CD4-positive, alpha-beta T cell (primary cell): ENCODE measurements around the gene HMG20A. TPM values are rescaled to one million over a fixed set of nuclear protein-coding genes. Genes with fewer than 3 reads are reported as not detected.

Experiments
- ATAC-seq: fragments of 200-7000 bp; cut with Tn5 transposase; one replicate; pipeline ENCODE4 v1.10.0; 2022; ENCODE audit warnings: mild to moderate bottlenecking; ENCODE audit not compliant: poor library complexity
- CTCF ChIA-PET: fragments of 350-600 bp; sonication (Branson Sonifier 250); formaldehyde crosslinking; loops from one replicate; lab custom pipeline; 2021; ENCODE audit warnings: antibody characterized with exemption, inconsistent platforms; lab: Charles Lee
- POLR2A ChIA-PET: fragments of 350-600 bp; sonication (Branson Sonifier 250); formaldehyde crosslinking; loops from one replicate; lab custom pipeline; 2021; ENCODE audit warnings: antibody characterized with exemption, inconsistent platforms; lab: Charles Lee
- DNase-seq, 14 experiments: peaks; one replicate each; pipeline ENCODE4 v3.0.0-alpha.2; 2013 to 2020; ENCODE audit warnings: mixed read lengths in 2 of 14
- H3K27ac ChIP-seq, 2 donors: one replicate each; pipeline versions ENCODE4 v1.5.1 to v1.7.0; 2013; ENCODE audit warnings: low read length in 2 of 2, low read depth in 1 of 2, mild to moderate bottlenecking in 1 of 2
- H3K27me3 ChIP-seq, 2 experiments: 1 replicate in 1 of 2; 2 replicates in 1 of 2; pipeline versions ENCODE4 v1.6.1 to v1.7.0; 2013; ENCODE audit warnings: low read length in 2 of 2, control low read depth in 1 of 2, mild to moderate bottlenecking in 1 of 2, moderate library complexity in 1 of 2; ENCODE audit not compliant: insufficient read depth in 2 of 2, control insufficient read depth in 1 of 2
- H3K36me3 ChIP-seq: one replicate; pipeline ENCODE4 v1.6.1; 2013; ENCODE audit warnings: low read length, control low read depth; ENCODE audit not compliant: insufficient read depth
- H3K4me1 ChIP-seq: one replicate; pipeline ENCODE4 v1.6.1; 2013; ENCODE audit warnings: low read length, control low read depth; ENCODE audit not compliant: insufficient read depth
- H3K4me3 ChIP-seq: one replicate; pipeline ENCODE4 v1.5.1; 2013; ENCODE audit warnings: mild to moderate bottlenecking, low read length, moderate library complexity
- H3K9me3 ChIP-seq, 2 experiments: 1 replicate in 1 of 2; 2 replicates in 1 of 2; pipeline versions ENCODE4 v1.6.1 to v1.7.0; 2013; ENCODE audit warnings: low read length in 2 of 2, mild to moderate bottlenecking in 2 of 2, control low read depth in 1 of 2, moderate library complexity in 1 of 2; ENCODE audit not compliant: control insufficient read depth in 1 of 2, insufficient read depth in 1 of 2
- H3K27ac Mint-ChIP-seq: one replicate; pipeline ENCODE4 v1.8.0; 2020; ENCODE audit warnings: mixed read lengths
- H3K27me3 Mint-ChIP-seq: one replicate; pipeline ENCODE4 v1.8.0; 2021; ENCODE audit warnings: mixed read lengths
- H3K36me3 Mint-ChIP-seq: one replicate; pipeline ENCODE4 v1.8.0; 2021; ENCODE audit warnings: low read depth, mixed read lengths
- H3K4me1 Mint-ChIP-seq: one replicate; pipeline ENCODE4 v1.8.0; 2021; ENCODE audit warnings: low read depth, mixed read lengths
- H3K4me3 Mint-ChIP-seq: one replicate; pipeline ENCODE4 v1.8.0; 2020; ENCODE audit warnings: mild to moderate bottlenecking, mixed read lengths
- H3K9me3 Mint-ChIP-seq: one replicate; pipeline ENCODE4 v1.8.0; 2020; ENCODE audit warnings: mixed read lengths
- CTCF ChIP-seq: fragments of 200-600 bp; IDR thresholded peaks from one replicate; pipeline ENCODE4 v1.8.0; 2022; ENCODE audit warnings: antibody characterized with exemption, mild to moderate bottlenecking
- intact Hi-C, 2 experiments: fragments of 100-400 bp; cut with DNase I in 1 of 2; cut with micrococcal nuclease in 1 of 2; formaldehyde crosslinking; loops; one replicate each; pipeline versions ENCODE4 v1.15.1 to v1.9.0; 2023 to 2025; cut with DNase I, micrococcal nuclease
- total RNA-seq, 174 experiments: library from RNA in 2 of 174; stranded (reverse) in 2 of 174; gene quantifications; one replicate each; pipeline ENCODE4 v1.2.3 and lab custom pipeline; 2021 to 2026

The HMG20A gene
- total RNA-seq, 2 experiments from 2014 or later = 16.2 to 20.0 TPM

GRCh38 chr15:77519540-77519939 lies 98.9 kb downstream of the HMG20A start:
- Mint-ChIP-seq H3K4me1 (no peaks in the 10 kb centered on the region), H3K4me3 (no peak overlapping the region), H3K36me3 (no peaks in the 10 kb centered on the region), H3K9me3 (no peaks in the 10 kb centered on the region), H3K27ac (no peak overlapping the region), H3K27me3 (no peaks in the 10 kb centered on the region)
- Histone ChIP-seq H3K9me3 (no peaks in the 10 kb centered on the region), H3K27me3 (no peaks in the 10 kb centered on the region), H3K4me1 (no peaks in the 10 kb centered on the region), H3K36me3 (no peaks in the 10 kb centered on the region), H3K4me3 (no peak overlapping the region), H3K27ac (no peak overlapping the region)
- DNase-seq (no peak), ATAC-seq (no peak)
- POLR2A ChIA-PET = no interaction called here
- no peak for TF ChIP-seq CTCF
- CTCF ChIA-PET = no interaction called here
- intact Hi-C loops = no loop called here

- Mint-ChIP-seq H3K4me3 (no peak overlapping the region), H3K9me3 (no peaks in the 10 kb centered on the region), H3K36me3 (no peaks in the 10 kb centered on the region), H3K4me1 (no peaks in the 10 kb centered on the region), H3K27me3 (no peaks in the 10 kb centered on the region), H3K27ac (no peak overlapping the region)
- intact Hi-C loops = no loop called here
- Histone ChIP-seq H3K9me3 (no peaks in the 10 kb centered on the region), H3K4me3 (no peak overlapping the region), H3K4me1 (no peaks in the 10 kb centered on the region), H3K36me3 (no peaks in the 10 kb centered on the region), H3K27ac (no peak overlapping the region), H3K27me3 (no peaks in the 10 kb centered on the region)
- ChIA-PET POLR2A (no interaction called here), CTCF (no interaction called here)
- no peak for TF ChIP-seq CTCF
- ATAC-seq (no peak), DNase-seq (no peak)
Measured at GRCh38 chr15:77521206-77521605, 100.5 kb downstream of the HMG20A start.

GRCh38 chr15:77525400-77525811 lies 104.7 kb downstream of the HMG20A start:
- H3K4me1 Mint-ChIP-seq = no peaks in the 10 kb centered on the region
- ATAC-seq (no peak), DNase-seq (no peak)
- intact Hi-C loops = no loop called here
- CTCF ChIA-PET = no interaction called here
- Histone ChIP-seq H3K27me3 (no peaks in the 10 kb centered on the region), H3K27ac (no peak overlapping the region), H3K36me3 (no peaks in the 10 kb centered on the region), H3K4me3 (no peak overlapping the region), H3K4me1 (no peaks in the 10 kb centered on the region), H3K9me3 (no peaks in the 10 kb centered on the region)
- POLR2A ChIA-PET = no interaction called here
- H3K27ac Mint-ChIP-seq = no peak overlapping the region
- TF ChIP-seq CTCF = no peak
- H3K9me3 Mint-ChIP-seq = no peaks in the 10 kb centered on the region
- H3K36me3 Mint-ChIP-seq = no peaks in the 10 kb centered on the region
- no peaks in the 10 kb centered on the region for H3K27me3 Mint-ChIP-seq
- H3K4me3 Mint-ChIP-seq = no peak overlapping the region
